ENCODE data around the gene KIAA1328.

DNA sequence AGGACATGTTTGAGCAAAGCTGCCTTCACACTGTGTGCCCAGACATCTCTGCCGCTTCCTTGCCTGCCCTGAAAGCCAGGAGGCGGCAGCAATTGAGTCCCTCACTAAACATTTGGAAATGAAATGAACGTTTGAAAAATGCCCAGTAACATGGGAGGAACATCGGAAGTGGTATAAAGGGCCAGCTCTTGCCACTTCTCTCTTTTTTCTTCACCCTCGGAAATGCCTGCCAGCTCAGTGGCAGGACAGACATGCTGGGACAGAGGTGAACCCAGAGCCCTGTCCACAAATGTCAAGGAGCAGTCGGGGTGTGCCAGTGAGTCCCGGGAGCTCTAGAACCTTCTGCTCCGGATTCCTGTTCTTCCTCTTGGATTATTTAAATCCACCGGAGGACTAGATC, 46.2 kb upstream of the KIAA1328 start:
- TF ChIP-seq NBN (IDR thresholded peaks at IDR 0.05; ENCODE audit: low read depth) (no peak), SRSF9 (IDR thresholded peaks at IDR 0.05; ENCODE audit: borderline replicate concordance, low read depth, low read length) (no peak), RFX1 (IDR thresholded peaks at IDR 0.05) (no peak), PTBP1 (IDR thresholded peaks at IDR 0.05; ENCODE audit: low read depth, low read length) (no peak), LARP7 (IDR thresholded peaks at IDR 0.05) (no peak), ARNT (IDR thresholded peaks at IDR 0.05) (no peak), NONO (IDR thresholded peaks at IDR 0.05; ENCODE audit: low read depth in 2 of 2, low read length in 1 of 2) (no peak)
- TF ChIP-seq, protein P1, sequence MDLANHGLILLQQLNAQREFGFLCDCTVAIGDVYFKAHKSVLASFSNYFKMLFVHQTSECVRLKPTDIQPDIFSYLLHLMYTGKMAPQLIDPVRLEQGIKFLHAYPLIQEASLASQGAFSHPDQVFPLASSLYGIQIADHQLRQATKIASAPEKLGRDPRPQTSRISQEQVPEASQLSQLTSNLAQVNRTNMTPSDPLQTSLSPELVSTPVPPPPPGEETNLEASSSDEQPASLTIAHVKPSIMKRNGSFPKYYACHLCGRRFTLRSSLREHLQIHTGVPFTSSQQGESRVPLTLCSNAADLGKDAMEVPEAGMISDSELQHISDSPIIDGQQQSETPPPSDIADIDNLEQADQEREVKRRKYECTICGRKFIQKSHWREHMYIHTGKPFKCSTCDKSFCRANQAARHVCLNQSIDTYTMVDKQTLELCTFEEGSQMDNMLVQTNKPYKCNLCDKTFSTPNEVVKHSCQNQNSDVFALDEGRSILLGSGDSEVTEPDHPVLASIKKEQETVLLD (IDR thresholded peaks at IDR 0.05), result no peak
- TF ChIP-seq, protein P2, sequence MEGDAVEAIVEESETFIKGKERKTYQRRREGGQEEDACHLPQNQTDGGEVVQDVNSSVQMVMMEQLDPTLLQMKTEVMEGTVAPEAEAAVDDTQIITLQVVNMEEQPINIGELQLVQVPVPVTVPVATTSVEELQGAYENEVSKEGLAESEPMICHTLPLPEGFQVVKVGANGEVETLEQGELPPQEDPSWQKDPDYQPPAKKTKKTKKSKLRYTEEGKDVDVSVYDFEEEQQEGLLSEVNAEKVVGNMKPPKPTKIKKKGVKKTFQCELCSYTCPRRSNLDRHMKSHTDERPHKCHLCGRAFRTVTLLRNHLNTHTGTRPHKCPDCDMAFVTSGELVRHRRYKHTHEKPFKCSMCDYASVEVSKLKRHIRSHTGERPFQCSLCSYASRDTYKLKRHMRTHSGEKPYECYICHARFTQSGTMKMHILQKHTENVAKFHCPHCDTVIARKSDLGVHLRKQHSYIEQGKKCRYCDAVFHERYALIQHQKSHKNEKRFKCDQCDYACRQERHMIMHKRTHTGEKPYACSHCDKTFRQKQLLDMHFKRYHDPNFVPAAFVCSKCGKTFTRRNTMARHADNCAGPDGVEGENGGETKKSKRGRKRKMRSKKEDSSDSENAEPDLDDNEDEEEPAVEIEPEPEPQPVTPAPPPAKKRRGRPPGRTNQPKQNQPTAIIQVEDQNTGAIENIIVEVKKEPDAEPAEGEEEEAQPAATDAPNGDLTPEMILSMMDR (IDR thresholded peaks at IDR 0.05 in 2 of 3, conservative IDR thresholded peaks at IDR 0.05 in 1 of 3; ENCODE audit: insufficient read depth in 2 of 3, low read depth in 1 of 3, low read length in 3 of 3), result no peak
- TF ChIP-seq, protein P3, sequence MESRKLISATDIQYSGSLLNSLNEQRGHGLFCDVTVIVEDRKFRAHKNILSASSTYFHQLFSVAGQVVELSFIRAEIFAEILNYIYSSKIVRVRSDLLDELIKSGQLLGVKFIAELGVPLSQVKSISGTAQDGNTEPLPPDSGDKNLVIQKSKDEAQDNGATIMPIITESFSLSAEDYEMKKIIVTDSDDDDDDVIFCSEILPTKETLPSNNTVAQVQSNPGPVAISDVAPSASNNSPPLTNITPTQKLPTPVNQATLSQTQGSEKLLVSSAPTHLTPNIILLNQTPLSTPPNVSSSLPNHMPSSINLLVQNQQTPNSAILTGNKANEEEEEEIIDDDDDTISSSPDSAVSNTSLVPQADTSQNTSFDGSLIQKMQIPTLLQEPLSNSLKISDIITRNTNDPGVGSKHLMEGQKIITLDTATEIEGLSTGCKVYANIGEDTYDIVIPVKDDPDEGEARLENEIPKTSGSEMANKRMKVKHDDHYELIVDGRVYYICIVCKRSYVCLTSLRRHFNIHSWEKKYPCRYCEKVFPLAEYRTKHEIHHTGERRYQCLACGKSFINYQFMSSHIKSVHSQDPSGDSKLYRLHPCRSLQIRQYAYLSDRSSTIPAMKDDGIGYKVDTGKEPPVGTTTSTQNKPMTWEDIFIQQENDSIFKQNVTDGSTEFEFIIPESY (CRISPR knock-in tag; IDR thresholded peaks at IDR 0.05), result no peak

Measured in K562 (cell line).